HL-60 (cell line): ENCODE data around the gene HSD17B12.

Source experiments
- GABPA ChIP-seq: IDR thresholded peaks from 2 replicates; pipeline ENCODE4 v1.6.1; 2012; ENCODE audit warnings: low read depth
- POLR2AphosphoS5 ChIP-seq: IDR thresholded peaks from 2 replicates; pipeline ENCODE4 v1.6.1; 2012; ENCODE audit warnings: low read depth
- SPI1 ChIP-seq: IDR thresholded peaks from 2 replicates; pipeline ENCODE4 v1.6.1; 2012; ENCODE audit warnings: low read depth, mild to moderate bottlenecking, borderline replicate concordance
- TF ChIP-seq, protein P1 (sequence below): IDR thresholded peaks from one replicate; pipeline ENCODE4 v1.5.1; 2011; ENCODE audit warnings: low read length, control low read depth, inconsistent platforms; ENCODE audit not compliant: insufficient read depth
- TF ChIP-seq, protein P2 (sequence below): IDR thresholded peaks from 2 replicates; pipeline ENCODE4 v1.6.1; 2012; ENCODE audit warnings: low read depth; ENCODE audit not compliant: insufficient replicate concordance

DNA sequence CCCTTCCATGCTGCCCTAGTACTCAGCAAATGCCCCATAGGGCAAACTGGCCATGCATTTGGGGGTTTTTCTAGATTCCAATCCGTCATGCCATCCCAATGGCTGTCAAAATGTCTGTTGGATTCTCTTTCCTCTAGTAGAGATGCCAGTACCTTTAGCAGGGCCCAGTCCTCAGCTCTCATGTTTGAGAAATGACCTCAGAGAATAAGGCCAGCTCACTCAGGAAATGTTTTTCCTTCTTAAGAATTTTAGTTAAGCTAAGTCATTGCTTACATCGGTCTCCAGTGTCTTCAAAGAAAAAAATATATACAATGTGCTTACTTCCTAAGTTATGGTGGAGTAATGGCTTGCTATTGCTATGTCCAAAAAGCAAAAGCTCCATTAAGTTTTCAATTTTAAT, 186.0 kb downstream of the HSD17B12 start:
- TF ChIP-seq, protein P1, sequence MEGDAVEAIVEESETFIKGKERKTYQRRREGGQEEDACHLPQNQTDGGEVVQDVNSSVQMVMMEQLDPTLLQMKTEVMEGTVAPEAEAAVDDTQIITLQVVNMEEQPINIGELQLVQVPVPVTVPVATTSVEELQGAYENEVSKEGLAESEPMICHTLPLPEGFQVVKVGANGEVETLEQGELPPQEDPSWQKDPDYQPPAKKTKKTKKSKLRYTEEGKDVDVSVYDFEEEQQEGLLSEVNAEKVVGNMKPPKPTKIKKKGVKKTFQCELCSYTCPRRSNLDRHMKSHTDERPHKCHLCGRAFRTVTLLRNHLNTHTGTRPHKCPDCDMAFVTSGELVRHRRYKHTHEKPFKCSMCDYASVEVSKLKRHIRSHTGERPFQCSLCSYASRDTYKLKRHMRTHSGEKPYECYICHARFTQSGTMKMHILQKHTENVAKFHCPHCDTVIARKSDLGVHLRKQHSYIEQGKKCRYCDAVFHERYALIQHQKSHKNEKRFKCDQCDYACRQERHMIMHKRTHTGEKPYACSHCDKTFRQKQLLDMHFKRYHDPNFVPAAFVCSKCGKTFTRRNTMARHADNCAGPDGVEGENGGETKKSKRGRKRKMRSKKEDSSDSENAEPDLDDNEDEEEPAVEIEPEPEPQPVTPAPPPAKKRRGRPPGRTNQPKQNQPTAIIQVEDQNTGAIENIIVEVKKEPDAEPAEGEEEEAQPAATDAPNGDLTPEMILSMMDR: no peak
- TF ChIP-seq POLR2AphosphoS5 (no peak), SPI1 (no peak), GABPA (no peak)
- TF ChIP-seq, protein P2, sequence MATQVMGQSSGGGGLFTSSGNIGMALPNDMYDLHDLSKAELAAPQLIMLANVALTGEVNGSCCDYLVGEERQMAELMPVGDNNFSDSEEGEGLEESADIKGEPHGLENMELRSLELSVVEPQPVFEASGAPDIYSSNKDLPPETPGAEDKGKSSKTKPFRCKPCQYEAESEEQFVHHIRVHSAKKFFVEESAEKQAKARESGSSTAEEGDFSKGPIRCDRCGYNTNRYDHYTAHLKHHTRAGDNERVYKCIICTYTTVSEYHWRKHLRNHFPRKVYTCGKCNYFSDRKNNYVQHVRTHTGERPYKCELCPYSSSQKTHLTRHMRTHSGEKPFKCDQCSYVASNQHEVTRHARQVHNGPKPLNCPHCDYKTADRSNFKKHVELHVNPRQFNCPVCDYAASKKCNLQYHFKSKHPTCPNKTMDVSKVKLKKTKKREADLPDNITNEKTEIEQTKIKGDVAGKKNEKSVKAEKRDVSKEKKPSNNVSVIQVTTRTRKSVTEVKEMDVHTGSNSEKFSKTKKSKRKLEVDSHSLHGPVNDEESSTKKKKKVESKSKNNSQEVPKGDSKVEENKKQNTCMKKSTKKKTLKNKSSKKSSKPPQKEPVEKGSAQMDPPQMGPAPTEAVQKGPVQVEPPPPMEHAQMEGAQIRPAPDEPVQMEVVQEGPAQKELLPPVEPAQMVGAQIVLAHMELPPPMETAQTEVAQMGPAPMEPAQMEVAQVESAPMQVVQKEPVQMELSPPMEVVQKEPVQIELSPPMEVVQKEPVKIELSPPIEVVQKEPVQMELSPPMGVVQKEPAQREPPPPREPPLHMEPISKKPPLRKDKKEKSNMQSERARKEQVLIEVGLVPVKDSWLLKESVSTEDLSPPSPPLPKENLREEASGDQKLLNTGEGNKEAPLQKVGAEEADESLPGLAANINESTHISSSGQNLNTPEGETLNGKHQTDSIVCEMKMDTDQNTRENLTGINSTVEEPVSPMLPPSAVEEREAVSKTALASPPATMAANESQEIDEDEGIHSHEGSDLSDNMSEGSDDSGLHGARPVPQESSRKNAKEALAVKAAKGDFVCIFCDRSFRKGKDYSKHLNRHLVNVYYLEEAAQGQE: no peak
